ENCODE data around the gene XRN2. TPM values are rescaled to one million over a fixed set of nuclear protein-coding genes. Genes with fewer than 3 reads are reported as not detected.

Gene XRN2
- polyA plus RNA-seq, 3 donors, result 53.1 to 111 (median 101) TPM

GRCh38 chr20:21273755-21274386 is 29.3 kb upstream of the XRN2 start:
- no peak overlapping the region for H3K27ac Mint-ChIP-seq
- no peaks in the 10 kb centered on the region for H3K36me3 Mint-ChIP-seq
- no peak overlapping the region for H3K4me2 ChIP-seq (replicated peaks; ENCODE audit: extremely low read depth, low read length, poor library complexity, severe bottlenecking)
- no peaks in the 10 kb centered on the region for H3K27me3 ChIP-seq (ENCODE audit: control insufficient read depth in 2 of 2, insufficient read depth in 2 of 2, low read length in 2 of 2)
- H3K4me3 Mint-ChIP-seq, result no peak overlapping the region
- no peaks in the 10 kb centered on the region for H3K4me1 Mint-ChIP-seq
- H3K4me3 ChIP-seq (replicated peaks in 1 of 3; ENCODE audit: low read depth in 2 of 3, low read length in 3 of 3), result no peak overlapping the region
- WGBS (ENCODE audit: insufficient coverage), result 96% methylated on average over 8 of the region's 8 CpGs
- DNase-seq, result no peak
- H4K20me1 ChIP-seq (ENCODE audit: insufficient read depth, low read length), result no peaks in the 10 kb centered on the region
- intact Hi-C loops (cut with micrococcal nuclease), result no loop called here
- no peak overlapping the region for H3K9ac ChIP-seq (ENCODE audit: insufficient read depth, low read length, poor library complexity, severe bottlenecking)
- no peak overlapping the region for H2AFZ ChIP-seq (ENCODE audit: insufficient read depth, low read depth, low read length, poor library complexity, severe bottlenecking)
- H3K79me2 ChIP-seq (ENCODE audit: insufficient read depth, low read length), result no peaks in the 10 kb centered on the region
- peaks cover 0 to 3% of the 10 kb centered on the region in 2 donors for H3K9me3 ChIP-seq (replicated peaks in 1 of 2; ENCODE audit: control insufficient read depth in 1 of 2, insufficient read depth in 1 of 2, low read length in 2 of 2)
- H3K9me3 Mint-ChIP-seq, result peaks cover 0 to 7% (median 2%) of the 10 kb centered on the region in 7 donors
- no peak for TF ChIP-seq CTCF (IDR thresholded peaks at IDR 0.05)
- no peaks in the 10 kb centered on the region for H3K4me1 ChIP-seq (ENCODE audit: control insufficient read depth in 1 of 2, insufficient read depth in 2 of 2, low read length in 2 of 2)
- peaks cover 15 to 26% (median 20%) of the 10 kb centered on the region in 3 donors for H3K27me3 Mint-ChIP-seq (ENCODE audit: low read depth in 3 of 3)
- no peaks in the 10 kb centered on the region for H3K36me3 ChIP-seq (replicated peaks in 1 of 2; ENCODE audit: control insufficient read depth in 1 of 2, insufficient read depth in 2 of 2, low read length in 2 of 2)
- no peak overlapping the region for H3K27ac ChIP-seq (ENCODE audit: low read depth in 1 of 2, low read length in 2 of 2)

- Histone ChIP-seq H3K36me3 (replicated peaks in 1 of 2; ENCODE audit: control insufficient read depth in 1 of 2, insufficient read depth in 2 of 2, low read length in 2 of 2) (no peaks in the 10 kb centered on the region), H3K9ac (ENCODE audit: insufficient read depth, low read length, poor library complexity, severe bottlenecking) (no peak overlapping the region), H3K9me3 (replicated peaks in 1 of 2; ENCODE audit: control insufficient read depth in 1 of 2, insufficient read depth in 1 of 2, low read length in 2 of 2) (no peaks in the 10 kb centered on the region), H3K27me3 (ENCODE audit: control insufficient read depth in 2 of 2, insufficient read depth in 2 of 2, low read length in 2 of 2) (no peaks in the 10 kb centered on the region), H3K4me2 (replicated peaks; ENCODE audit: extremely low read depth, low read length, poor library complexity, severe bottlenecking) (no peak overlapping the region), H3K4me3 (replicated peaks in 1 of 3; ENCODE audit: low read depth in 2 of 3, low read length in 3 of 3) (no peak overlapping the region), H3K4me1 (ENCODE audit: control insufficient read depth in 1 of 2, insufficient read depth in 2 of 2, low read length in 2 of 2) (no peaks in the 10 kb centered on the region), H3K27ac (ENCODE audit: low read depth in 1 of 2, low read length in 2 of 2) (no peak overlapping the region), H3K79me2 (ENCODE audit: insufficient read depth, low read length) (no peaks in the 10 kb centered on the region), H2AFZ (ENCODE audit: insufficient read depth, low read depth, low read length, poor library complexity, severe bottlenecking) (no peak overlapping the region), H4K20me1 (ENCODE audit: insufficient read depth, low read length) (no peaks in the 10 kb centered on the region)
- DNase-seq, result no peak
- peaks cover 14 to 33% (median 24%) of the 10 kb centered on the region in 3 donors for H3K27me3 Mint-ChIP-seq (ENCODE audit: low read depth in 3 of 3)
- peaks cover 0 to 5% (median 0%) of the 10 kb centered on the region in 7 donors for H3K9me3 Mint-ChIP-seq
- no peaks in the 10 kb centered on the region for H3K36me3 Mint-ChIP-seq
- no peak for TF ChIP-seq CTCF (IDR thresholded peaks at IDR 0.05)
- intact Hi-C loops (cut with micrococcal nuclease), result no loop called here
- no peak overlapping the region for H3K27ac Mint-ChIP-seq
- no peak overlapping the region for H3K4me3 Mint-ChIP-seq
- no peaks in the 10 kb centered on the region for H3K4me1 Mint-ChIP-seq
- 92% methylated on average over 2 of the region's 2 CpGs for WGBS (ENCODE audit: insufficient coverage)
These were observed 24.3 kb upstream of the XRN2 start for GRCh38 chr20:21278829-21279228.

Data from CD14-positive monocyte (primary cell).